GM18517 (cell line): Measurements from ENCODE around the gene FLNB.

Source experiments
- ATAC-seq: cut with Tn5 transposase; IDR thresholded peaks from one replicate; pipeline ENCODE4 v1.9.1; 2021; ENCODE audit warnings: mild to moderate bottlenecking, moderate library complexity; ENCODE audit not compliant: unreplicated experiment

Gene FLNB

GRCh38 chr3:58073301-58074108 lies 65.3 kb downstream of the FLNB start:
- peak; percentile 25 for ATAC-seq

- peak; percentile 51 for ATAC-seq
Observed at GRCh38 chr3:58074116-58074715, 66.0 kb downstream of the FLNB start.

GRCh38 chr3:58074997-58075396 lies 66.8 kb downstream of the FLNB start:
- no peak for ATAC-seq

GRCh38 chr3:58077596-58078285 lies 69.5 kb downstream of the FLNB start:
- ATAC-seq = no peak

GRCh38 chr3:58078610-58079009 lies 70.4 kb downstream of the FLNB start:
- ATAC-seq = no peak

- ATAC-seq = no peak
Observed at GRCh38 chr3:58079773-58080172, 71.6 kb downstream of the FLNB start.

GRCh38 chr3:58082047-58082446 lies 73.8 kb downstream of the FLNB start:
- ATAC-seq = no peak

GRCh38 chr3:58084166-58084565 lies 75.9 kb downstream of the FLNB start:
- ATAC-seq = no peak

GRCh38 chr3:58084788-58085543 lies 76.7 kb downstream of the FLNB start:
- ATAC-seq = peak; percentile 75

- peak; percentile 20 for ATAC-seq
Observed at GRCh38 chr3:58085616-58086015, 77.4 kb downstream of the FLNB start.

- ATAC-seq = no peak
Observed at GRCh38 chr3:58088501-58088900, 80.3 kb downstream of the FLNB start.

GRCh38 chr3:58090351-58090750 lies 82.1 kb downstream of the FLNB start:
- no peak for ATAC-seq

GRCh38 chr3:58092521-58092920 lies 84.3 kb downstream of the FLNB start:
- ATAC-seq = no peak

- no peak for ATAC-seq
Observed at GRCh38 chr3:58093574-58094195, 85.5 kb downstream of the FLNB start.

- ATAC-seq = no peak
Observed at GRCh38 chr3:58094657-58095056, 86.4 kb downstream of the FLNB start.

GRCh38 chr3:58095603-58096138 lies 87.4 kb downstream of the FLNB start:
- ATAC-seq = no peak

- ATAC-seq = no peak
Observed at GRCh38 chr3:58098531-58098930, 90.3 kb downstream of the FLNB start.

- no peak for ATAC-seq
Observed at GRCh38 chr3:58099865-58100264, 91.6 kb downstream of the FLNB start.

GRCh38 chr3:58101499-58102389 lies 93.5 kb downstream of the FLNB start:
- no peak for ATAC-seq

GRCh38 chr3:58102390-58102750 lies 94.1 kb downstream of the FLNB start:
- no peak for ATAC-seq
